DMS 273 treated with DMSO at 0.1 percent for 48 hours (cell line): ENCODE data around the gene SPOCK1.
A peak's percentile ranks its signal among the peaks of the same experiment; 100 is the strongest.

ENCODE experiments used
- DNase-seq: peaks from one replicate; lab custom pipeline; 2025; lab: John Stamatoyannopoulos, UW

The SPOCK1 gene

DNA sequence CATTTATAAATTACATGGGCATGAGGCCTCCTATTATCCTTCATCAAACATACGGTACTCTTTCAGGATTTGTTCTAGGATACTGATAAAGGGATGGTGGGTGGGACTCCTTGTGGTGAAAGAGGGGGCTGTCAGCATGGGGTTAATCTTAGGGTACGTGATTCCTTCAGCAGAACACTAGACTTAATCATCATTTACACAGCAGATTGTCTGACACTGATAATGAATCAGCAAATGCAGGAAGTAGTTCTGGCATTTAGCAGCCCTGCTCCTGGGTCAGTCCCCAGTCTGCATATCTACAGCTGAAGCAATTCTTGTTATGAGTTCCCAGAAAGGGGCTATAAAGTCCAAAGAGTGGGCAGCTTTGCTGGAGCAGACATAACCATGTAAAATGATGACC, 384.6 kb downstream of the SPOCK1 start:
- no peak for DNase-seq

DNA sequence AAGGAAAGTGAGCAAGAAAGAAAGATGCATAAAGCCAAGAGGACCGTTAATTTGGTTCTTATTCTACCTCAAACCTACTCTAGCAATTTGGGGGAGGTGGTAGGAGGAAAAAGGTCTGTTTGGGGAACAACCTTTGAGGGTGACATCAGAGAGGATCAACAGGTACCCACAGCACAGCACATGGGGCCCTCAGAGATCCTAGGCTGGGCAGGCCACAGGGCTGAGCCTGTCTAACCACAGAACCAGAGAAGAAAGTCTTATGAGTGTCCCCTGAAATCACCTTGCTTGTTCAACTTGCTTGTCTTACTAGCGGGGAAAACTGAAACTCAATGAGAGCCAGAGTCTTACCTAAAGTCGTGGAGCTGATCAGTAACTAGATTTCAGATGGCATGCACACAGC, 385.2 kb downstream of the SPOCK1 start:
- no peak for DNase-seq

DNA sequence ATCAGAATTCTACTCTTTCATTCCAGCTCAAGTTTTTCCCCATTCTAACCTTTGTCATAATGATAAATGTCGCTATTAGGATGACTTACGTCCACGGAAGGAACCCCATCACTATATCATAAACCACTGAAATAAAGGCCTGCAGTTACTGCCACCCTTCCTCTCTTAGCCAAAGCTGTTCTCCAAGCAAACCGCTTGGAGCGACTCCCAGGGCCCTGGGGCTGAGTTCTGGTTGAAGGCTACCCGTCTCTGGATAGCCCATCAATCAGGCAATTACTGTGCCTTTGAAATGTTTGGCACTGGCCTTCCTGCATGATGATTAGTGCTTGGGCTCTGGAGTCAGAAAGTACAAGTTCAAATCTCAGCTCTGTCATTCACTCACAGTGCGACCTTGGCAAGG, 386.0 kb downstream of the SPOCK1 start:
- no peak for DNase-seq

DNA sequence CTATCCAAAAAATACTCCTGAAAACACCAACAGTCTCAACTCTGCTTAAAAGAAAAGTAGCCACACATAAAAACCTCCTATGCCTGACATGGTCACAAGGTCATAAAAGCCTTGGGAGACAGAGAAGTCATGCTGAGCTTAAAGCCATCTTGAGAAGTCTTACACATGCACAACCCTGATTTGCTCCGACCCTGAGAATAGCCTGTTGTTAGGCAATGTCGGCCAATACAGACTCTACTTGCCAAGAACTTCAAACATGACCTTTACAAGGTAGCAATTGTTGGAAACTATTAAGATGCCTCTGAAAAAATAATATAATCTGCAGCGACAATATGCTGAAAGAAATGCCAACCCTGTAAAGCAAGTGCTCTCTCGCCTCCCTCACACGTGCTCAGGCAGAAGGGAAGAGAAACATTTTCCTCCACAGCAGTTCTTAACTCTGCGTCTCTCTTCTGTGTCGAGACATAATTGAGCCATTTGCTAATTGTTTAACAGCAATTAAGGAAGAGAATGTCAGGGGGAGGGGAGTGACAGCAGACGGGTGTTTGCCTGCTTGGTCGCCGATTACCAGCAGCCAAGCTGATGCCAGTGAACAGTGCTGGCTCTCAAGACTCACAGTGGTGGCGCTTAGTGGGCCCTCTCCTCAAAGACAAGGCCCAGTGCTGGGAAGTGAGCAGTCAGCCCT, 393.6 kb downstream of the SPOCK1 start:
- no peak for DNase-seq

DNA sequence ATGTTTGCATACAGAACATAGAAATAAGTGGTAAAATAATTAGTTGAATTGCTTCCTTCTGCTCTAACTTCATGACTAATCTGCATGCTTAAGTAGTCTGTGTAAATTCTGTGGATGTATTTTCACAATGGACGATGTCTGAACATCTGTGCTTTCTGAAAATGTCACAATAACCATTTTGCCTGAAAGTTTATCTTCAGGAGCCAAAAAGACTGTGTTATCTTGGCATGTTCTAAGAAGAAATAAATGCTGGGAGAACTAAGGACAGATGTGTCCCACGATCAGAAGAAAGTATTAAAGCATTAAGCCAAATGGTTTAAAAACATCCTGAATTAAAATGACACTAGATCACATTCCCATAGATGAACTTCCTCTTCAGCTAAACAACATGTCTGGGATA, 397.6 kb downstream of the SPOCK1 start:
- DNase-seq = no peak

DNA sequence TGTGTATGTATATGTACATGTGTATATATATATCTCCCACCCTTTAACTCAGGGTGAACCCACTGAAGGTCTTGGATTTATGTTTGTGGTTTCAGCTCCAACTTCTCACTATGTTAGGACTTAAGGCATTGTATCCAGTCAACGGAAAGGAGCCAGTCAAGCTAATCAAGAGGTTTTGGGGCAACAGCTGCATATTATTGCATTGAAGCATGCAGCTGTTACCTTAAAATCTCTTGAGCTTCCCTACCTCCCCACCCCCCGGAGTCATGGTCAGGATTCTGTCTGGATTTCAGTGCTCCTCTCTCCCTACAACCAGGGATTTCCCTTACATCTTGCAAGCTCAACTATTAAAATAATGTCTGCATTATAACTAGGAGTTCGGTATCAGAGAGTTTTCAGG, 399.5 kb downstream of the SPOCK1 start:
- DNase-seq = no peak

DNA sequence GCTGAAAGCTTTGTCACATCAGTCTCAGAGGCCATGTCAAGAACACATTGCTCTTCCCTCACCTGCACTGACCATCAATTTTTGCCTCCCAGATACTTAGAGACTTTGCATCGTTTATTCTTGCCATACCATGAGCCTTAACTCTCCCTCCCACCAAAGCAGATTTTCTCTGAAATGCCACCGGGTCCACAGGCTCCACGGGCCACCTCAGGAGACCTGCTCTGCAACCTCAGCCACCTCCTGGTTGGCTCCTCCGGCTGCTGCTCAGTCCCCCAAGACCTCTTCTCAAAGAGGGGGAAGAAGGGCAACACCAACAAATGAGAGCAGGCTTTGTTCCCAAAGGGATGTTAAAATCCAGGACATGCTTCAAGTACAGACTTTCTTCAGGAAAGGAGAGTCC, 400.5 kb downstream of the SPOCK1 start:
- DNase-seq = no peak

DNA sequence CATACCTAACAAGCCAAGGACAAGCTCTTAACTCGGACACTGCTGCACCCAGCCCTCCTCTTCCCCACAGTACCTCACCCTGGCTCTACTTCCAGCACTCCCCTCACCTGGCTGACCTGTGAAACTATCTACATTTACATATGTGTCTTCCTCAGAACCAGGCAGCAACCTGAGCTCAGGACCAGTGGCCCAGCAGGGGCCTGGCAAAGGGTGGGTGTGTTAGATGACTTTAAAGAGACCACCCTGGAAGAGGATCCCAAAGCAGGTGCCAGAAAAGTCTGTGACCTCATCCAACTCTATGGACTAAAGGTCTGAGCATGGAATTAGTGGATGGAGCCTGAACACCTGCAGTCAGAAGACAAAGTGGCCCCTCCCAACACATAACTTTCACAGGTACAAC, 400.9 kb downstream of the SPOCK1 start:
- no peak for DNase-seq

DNA sequence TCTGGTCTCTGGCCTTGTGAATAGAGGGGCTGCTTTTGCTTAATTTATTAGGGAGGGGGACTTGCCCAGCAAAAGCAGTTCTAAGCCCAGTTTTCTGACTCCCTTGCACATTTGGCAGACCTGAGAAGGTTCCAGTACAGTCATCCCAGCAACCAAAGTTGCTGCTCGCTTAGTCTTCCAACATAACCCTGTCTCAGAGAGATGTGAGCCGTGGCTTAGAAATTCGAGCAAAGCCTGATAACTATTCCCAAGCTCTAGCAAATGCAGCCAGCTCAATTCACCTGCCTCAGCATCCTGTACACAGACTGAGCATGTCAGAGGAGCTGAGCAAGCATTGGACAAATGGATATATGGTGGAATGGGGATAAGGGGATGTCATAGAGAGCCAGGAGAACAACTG, 401.9 kb downstream of the SPOCK1 start:
- no peak for DNase-seq

DNA sequence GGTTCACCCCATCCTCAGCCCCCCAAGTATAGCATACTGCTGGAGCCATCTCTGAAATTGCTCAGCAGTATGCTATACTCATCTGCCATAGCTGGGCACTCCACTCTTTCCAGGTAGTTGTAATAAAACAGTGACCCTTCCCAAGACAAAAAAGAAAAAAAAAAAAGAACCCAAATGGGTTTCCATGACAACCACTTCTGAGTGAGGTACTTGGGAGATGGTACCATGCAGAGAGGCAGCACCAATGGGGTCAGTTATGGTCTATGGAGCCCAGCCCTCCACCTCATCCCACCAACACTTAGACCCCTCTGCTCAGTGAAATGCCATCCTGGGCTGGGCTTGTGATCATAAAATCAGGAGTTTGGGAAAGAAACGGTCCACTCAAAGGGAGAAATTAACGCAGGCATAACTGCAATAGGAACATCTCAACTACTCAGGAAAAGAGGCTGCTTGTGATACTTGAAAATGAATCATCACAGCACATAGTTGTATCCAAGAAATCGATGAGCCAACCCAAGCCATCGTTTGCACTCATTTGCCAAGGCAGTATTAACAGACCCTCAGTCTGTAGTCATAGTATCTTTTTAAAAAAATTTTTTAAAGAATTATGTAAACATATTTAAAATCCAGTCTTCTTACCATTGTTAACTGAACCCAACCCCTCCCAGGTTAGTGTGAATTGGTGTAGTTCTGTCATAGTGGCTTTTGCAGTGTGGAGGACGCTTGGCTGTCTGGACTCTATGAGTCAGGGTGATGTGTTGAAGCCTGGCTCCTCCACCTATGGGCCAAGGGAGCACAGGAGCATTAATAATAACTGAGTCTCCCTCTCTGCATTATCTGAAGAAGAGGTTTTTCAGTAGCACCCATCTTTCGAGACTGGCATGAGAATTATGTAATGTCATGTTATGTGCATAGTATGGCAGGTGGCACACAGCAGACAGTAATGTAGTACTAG, 402.7 kb downstream of the SPOCK1 start:
- DNase-seq = no peak

DNA sequence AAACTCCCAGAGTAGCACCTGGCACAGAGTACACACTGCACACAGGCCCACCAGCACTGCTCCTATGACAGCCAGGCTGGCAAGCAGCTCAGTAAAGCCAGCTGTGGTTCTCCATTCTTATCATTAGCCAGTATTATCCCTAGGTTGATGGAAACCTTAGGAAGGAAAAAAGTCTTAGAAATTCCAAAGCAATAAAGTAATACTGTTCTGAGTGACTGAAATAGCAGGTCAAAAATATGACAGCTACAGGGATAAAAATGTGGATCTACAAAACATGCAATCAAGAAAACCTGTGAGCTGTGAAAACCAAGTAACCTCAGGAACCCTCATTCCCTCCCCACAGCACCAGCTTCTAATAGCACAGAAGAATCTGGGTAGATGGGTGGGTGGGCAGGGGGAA, 403.5 kb downstream of the SPOCK1 start:
- DNase-seq = no peak

DNA sequence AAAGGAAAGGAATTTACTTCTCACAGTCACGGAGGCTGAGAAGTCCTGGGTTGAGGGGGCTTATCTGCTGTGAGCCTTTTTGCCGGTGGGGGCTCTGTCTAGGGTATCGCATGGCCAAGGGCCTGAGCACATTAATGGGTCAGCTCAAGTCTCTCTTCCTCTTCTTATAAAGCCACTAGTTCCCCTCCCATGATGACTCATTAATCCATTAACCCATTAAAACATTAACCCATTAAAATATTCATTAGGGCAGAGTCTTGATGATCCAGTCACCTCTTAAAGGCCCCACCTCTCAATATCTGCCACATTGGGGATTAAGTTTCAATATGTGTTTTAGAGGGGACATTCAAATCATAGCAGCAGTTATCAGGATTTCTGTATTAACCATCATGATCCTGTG, 406.3 kb downstream of the SPOCK1 start:
- no peak for DNase-seq

DNA sequence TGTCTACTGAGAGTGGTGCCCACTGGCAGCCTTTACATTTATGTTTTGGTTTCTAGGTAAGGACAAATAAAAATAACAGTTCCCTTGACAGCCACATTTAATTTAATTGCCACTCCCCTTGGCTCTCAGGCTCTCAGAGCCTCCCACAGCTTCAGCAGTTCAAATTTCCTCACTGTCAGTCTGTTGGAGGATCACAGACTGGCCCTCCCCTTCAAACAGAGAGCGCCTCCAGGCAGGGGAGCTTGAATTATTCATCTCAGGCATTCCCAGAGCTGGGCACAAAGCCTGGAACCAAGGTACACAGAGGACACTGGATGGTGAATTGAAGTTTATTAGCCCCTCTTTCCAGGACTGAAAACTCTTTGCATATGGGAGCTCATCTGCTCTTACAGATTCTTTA, 407.7 kb downstream of the SPOCK1 start:
- no peak for DNase-seq

DNA sequence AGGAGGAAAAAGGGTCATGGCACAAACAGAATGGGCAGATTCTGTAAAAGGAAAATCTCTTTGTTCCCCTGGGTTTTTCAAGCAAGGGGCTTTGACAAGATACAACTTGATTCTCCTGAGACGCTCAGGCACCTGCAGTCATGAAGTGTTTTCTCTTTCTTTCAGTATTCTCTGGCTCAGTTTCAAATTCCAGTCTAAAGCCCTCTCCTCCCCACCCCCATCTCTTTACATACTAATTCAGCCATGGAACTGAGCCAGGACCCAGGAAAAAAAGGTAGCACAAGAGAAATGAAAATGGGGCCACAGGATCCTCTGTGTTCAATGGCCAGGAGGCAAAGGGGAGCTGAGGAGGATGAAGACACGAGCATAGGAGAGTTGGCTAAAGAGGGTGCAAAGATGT, 408.4 kb downstream of the SPOCK1 start:
- DNase-seq = no peak

DNA sequence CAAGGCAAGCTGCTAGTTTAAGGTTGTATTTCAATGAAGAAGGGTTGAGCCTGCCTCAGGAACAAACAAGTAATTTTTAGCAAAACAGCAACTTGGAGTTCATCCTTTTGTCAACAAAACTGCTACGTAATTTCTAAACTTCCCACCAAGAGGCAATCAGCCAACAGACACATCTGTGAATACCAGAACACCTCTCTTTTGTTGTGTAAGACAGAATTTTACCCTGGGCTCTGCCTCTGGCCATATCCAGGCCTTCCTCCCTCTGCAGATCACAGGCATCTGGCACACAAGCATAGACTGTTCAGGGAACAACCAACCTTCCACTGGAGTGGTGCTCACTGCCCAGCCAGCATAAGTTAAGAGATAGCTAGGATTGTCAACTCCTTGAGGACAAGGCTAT, 409.0 kb downstream of the SPOCK1 start:
- DNase-seq = no peak

DNA sequence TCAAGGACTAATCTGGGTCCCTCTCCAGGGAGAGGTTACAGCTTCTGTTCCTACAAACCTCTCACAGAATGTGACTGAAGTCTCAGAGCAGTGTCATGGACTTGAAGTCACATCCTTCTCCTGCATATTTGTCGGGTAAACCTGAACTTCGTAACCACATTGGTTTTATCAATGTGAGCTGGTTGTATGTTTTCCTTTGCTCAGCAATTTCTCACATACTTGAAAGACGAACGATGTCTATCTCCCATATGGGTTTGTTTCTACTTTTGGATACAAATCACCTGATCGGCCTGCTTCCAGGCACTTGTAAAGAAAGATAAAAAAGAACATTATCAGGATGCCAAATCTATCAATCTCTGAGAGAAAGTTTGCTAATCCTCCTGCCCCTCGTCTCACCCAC, 411.0 kb downstream of the SPOCK1 start:
- no peak for DNase-seq

DNA sequence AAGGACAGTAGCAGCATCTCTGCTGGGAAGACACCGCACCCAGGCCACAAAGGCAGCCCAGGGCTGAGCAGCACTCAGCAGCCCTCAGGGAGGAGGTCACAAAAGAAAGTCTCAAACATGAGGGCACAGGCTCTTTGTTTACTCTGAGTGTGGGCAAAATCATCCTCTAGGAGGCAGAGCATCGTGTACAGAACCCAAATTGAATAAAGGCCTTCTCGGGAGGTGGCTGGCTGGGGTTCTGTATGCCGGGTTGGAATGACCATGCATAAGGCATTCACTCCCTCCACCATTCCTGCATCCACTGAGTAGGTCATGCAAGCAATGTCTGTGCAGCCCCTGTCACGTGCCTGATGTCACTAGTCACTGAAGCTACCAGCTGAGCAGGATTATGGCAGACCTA, 412.8 kb downstream of the SPOCK1 start:
- DNase-seq = no peak

DNA sequence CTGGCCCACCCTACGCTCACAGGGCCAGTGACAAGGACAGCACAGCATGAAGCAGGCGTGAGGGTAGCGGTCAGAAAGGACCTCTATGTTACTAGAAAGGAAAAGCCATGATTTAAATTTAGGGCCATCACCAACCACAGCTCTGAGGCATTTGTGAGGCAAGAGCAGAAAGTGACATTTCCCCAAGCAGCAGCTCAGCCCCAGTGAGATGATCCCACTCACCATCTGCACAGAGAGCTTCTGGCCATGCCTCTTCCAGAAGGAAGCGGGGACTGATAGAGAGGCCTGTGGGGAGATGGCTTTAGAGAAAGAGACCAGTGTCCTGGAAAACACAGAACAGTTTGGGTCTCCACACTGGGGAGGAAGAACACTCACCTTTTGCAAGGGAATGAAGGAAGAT, 413.9 kb downstream of the SPOCK1 start:
- no peak for DNase-seq

DNA sequence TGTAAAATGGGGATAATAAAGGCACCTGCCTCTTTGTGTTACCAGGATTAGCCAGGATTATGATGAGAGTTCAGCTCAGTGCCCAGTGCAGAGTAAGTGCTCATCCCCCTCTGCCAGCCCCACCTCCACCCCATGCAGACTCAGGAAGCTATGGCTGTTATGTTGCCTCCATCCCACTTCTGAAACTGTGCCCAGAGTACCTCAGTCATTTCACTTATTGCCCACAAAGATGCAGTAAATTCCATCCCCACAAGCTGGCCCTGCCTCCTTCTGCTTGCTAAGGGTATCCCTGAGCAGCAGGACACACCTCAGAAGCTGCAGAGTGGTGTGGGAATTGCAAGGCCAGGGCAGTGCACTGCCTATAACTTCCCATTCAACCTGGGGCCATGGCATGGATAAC, 415.1 kb downstream of the SPOCK1 start:
- no peak for DNase-seq

DNA sequence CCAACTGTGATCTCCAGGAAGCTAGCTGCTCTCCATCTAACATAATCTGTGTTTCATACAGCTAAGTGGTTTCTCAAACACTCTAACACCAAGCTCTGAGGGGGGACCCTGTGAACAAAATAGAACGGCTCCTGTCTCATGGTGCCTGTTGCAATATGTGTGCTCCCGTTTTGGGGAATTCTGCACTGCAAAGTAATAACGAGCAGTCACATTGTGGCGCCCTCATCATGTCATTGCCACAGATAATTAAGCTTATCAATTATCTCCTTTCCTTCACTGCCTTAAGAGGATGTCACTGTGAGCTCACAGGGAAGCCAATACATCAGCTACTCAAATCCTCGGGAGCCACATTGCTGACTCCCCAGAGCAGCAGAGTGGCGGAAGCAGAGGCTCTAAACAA, 416.2 kb downstream of the SPOCK1 start:
- DNase-seq = no peak

DNA sequence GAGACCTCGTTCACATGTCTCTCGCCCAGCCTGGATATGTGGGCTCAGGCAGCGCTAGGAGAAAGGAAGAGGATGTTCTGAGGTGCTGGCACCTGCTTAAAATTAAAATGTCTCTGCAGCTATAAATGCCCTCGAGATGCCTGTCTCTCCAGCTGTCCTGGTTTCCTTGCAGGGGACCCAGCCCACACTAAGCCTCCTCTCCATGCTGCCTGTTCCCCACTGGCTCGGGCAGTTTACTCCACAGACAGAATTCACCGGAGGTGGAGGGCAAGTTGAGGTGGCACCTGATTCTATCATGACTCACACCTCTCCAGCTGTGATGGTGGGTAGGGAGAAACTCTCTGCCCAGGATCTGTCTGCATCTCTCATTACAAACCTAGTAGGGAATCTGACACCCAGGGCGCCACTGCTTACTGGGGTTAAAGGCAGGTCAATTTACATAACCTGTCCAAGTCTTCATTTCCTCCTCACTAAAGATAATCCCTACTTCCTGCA, 420.9 kb downstream of the SPOCK1 start:
- DNase-seq = peak; percentile 32

DNA sequence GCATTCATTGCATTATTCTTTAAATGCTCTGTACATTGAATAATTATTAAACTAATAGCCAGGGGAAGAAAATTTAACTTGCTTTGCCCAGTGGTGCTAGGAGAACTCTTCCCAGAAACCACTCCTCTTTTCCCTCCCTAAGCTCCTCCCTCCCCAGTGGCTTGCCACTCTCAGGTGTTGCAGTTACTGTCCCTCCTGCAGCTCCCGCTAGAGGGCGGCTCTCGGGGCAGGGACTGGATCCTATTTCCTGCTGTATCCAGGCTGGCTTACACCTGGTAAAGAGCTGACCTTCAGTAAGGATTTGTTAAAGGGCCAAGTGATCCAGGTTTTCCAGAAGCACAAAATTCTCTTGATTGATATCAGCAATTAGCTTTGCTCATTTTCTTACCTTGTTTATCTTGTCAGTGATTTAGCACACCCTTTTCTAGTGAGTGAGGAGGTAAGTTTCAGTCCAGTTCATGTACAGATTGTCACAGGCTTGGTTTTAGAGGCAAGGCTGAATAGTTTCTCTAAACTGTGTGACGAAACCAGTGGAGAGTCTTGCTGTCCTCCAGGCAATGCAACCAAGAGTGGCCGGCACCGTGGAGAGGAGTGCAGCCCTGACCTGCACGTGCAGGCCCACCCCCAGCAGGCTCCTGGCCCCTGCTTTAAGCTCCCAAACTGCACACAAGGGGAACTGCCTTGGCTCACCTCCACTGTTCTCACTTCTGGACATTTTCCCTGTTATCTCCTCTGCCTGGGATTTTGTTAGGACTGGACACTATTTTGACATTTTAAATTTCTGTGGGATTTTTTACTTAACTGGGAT, 423.8 kb downstream of the SPOCK1 start:
- peak; percentile 13 for DNase-seq

DNA sequence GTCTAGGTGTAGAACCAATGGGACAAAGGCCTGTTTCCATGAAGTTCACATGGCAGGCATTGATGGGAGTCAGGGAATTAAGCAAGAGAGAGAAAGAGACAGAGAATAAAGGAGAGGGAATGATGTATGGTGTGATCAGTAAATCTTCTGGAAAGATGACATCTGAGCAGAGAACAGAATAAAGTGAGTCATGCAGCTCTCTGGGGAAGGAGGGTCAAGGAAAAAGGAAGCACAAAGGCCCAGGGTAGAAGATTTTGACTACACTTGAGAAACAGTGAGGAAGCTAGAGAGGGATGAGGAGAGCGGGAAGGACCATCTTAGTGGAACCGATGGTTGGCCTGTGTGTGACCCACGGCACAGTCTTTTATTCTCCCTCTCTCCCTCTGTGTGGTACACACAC, 425.9 kb downstream of the SPOCK1 start:
- DNase-seq = no peak
